Activated CD4-positive, alpha-beta memory T cell treated with anti-CD3 and anti-CD28 coated beads, Interleukin-2, amount 10 ng/mL, durations not matched to agents 7 days and 5 days (primary cell): ENCODE data around the gene OLFML3. TPM values are rescaled to one million over a fixed set of nuclear protein-coding genes. Genes with fewer than 3 reads are reported as not detected.

ENCODE experiments used
- CTCF ChIA-PET: fragments of 350-600 bp; sonication (Branson Sonifier 250); formaldehyde crosslinking; loops from one replicate; lab custom pipeline; 2021; ENCODE audit warnings: antibody characterized with exemption, inconsistent platforms; lab: Charles Lee
- POLR2A ChIA-PET: fragments of 350-600 bp; sonication (Branson Sonifier 250); formaldehyde crosslinking; loops from one replicate; lab custom pipeline; 2021; ENCODE audit warnings: antibody characterized with exemption; lab: Charles Lee
- DNase-seq: peaks from one replicate; pipeline ENCODE4 v3.0.0-alpha.2; 2020
- H3K27ac Mint-ChIP-seq: one replicate; pipeline ENCODE4 v1.8.0; 2021; ENCODE audit warnings: mild to moderate bottlenecking, mixed read lengths
- H3K27me3 Mint-ChIP-seq: one replicate; pipeline ENCODE4 v1.8.0; 2021; ENCODE audit warnings: mixed read lengths
- H3K36me3 Mint-ChIP-seq: one replicate; pipeline ENCODE4 v1.8.0; 2021; ENCODE audit warnings: low read depth, mixed read lengths
- H3K4me1 Mint-ChIP-seq: one replicate; pipeline ENCODE4 v1.8.0; 2021; ENCODE audit warnings: mixed read lengths
- H3K4me3 Mint-ChIP-seq: one replicate; pipeline ENCODE4 v1.8.0; 2021; ENCODE audit warnings: mild to moderate bottlenecking, mixed read lengths
- H3K9me3 Mint-ChIP-seq: one replicate; pipeline ENCODE4 v1.8.0; 2021; ENCODE audit warnings: mixed read lengths
- total RNA-seq, 2 experiments: library from RNA; stranded (reverse); gene quantifications; one replicate each; pipeline ENCODE4 v1.2.3, GENCODE V29; 2021

Gene OLFML3
- under 1 TPM; 0.20 to 0.45 TPM for total RNA-seq

GRCh38 chr1:113978863-113979702, at the start of gene OLFML3:
Gene OLFML3 (plus strand): TSS chr1:113979474. CDS start chr1:113979517, 43 bp downstream.
- Mint-ChIP-seq H3K27ac (peak within 1 kb of the TSS; percentile 9), H3K4me1 (peaks cover 42% of the 10 kb centered on the region), H3K36me3 (peaks cover 10% of the 10 kb centered on the region), H3K4me3 (no peak within 1 kb of the TSS), H3K9me3 (no peaks in the 10 kb centered on the region), H3K27me3 (no peaks in the 10 kb centered on the region)
- CTCF ChIA-PET: interaction anchor here (0.6 to 4.5 kb wide), 14 partner anchors 9 to 737 kb away, joined by 3 to 35 read pairs (median 4); no protein-coding TSS in a partner anchor
- DNase-seq: peak; percentile 62
- POLR2A ChIA-PET: interaction anchor here (0.7 to 0.8 kb wide), 2 partner anchors 49 to 255 kb away, joined by 3 read pairs; no protein-coding TSS in a partner anchor

- no peaks in the 10 kb centered on the region for H3K27me3 Mint-ChIP-seq
- peak overlapping the region; percentile 94 for H3K27ac Mint-ChIP-seq
- H3K4me1 Mint-ChIP-seq: peaks cover 52% of the 10 kb centered on the region
- no peaks in the 10 kb centered on the region for H3K9me3 Mint-ChIP-seq
- ChIA-PET POLR2A (interaction anchor here (0.5 to 8.7 kb wide), 39 partner anchors 10 to 1214 kb away, joined by 3 to 268 read pairs (median 5); partner anchors contain the start of genes AP4B1, BCAS2, DCLRE1B and LRIG2), CTCF (interaction anchor here (0.6 to 5.1 kb wide), 23 partner anchors 9 to 413 kb away, joined by 3 to 90 read pairs (median 4); partner anchors contain the start of genes AP4B1, DCLRE1B, PHTF1 and RSBN1)
- H3K36me3 Mint-ChIP-seq: peaks cover 20% of the 10 kb centered on the region
- DNase-seq: peak; percentile 65
- peak overlapping the region; percentile 88 for H3K4me3 Mint-ChIP-seq
Measured at GRCh38 chr1:113929750-113930498, 49.4 kb upstream of the OLFML3 start.

- no peaks in the 10 kb centered on the region for H3K9me3 Mint-ChIP-seq
- peak overlapping the region; percentile 88 for H3K4me3 Mint-ChIP-seq
- POLR2A ChIA-PET: interaction anchor here (0.5 to 8.7 kb wide), 29 partner anchors 9 to 858 kb away, joined by 3 to 268 read pairs (median 6); partner anchors contain the start of genes AP4B1, BCAS2, DCLRE1B and LRIG2
- H3K27ac Mint-ChIP-seq: peak overlapping the region; percentile 94
- CTCF ChIA-PET: interaction anchor here (0.6 to 5.1 kb wide), 23 partner anchors 8 to 412 kb away, joined by 3 to 90 read pairs (median 4); partner anchors contain the start of genes AP4B1, DCLRE1B and RSBN1
- H3K27me3 Mint-ChIP-seq: no peaks in the 10 kb centered on the region
- DNase-seq: peak; percentile 72
- peaks cover 60% of the 10 kb centered on the region for H3K4me1 Mint-ChIP-seq
- H3K36me3 Mint-ChIP-seq: peaks cover 27% of the 10 kb centered on the region
Measured at GRCh38 chr1:113930499-113931161, 48.6 kb upstream of the OLFML3 start.

GRCh38 chr1:113931451-113931851, 47.8 kb upstream of the OLFML3 start:
- ChIA-PET CTCF (interaction anchor here (0.7 to 5.1 kb wide), 16 partner anchors 7 to 160 kb away, joined by 3 to 90 read pairs (median 4); partner anchors contain the start of genes AP4B1, DCLRE1B and RSBN1), POLR2A (interaction anchor here (0.7 to 8.7 kb wide), 16 partner anchors 8 to 1406 kb away, joined by 3 to 268 read pairs (median 20); partner anchors contain the start of genes AP4B1, DCLRE1B, RSBN1 and TRIM33)
- Mint-ChIP-seq H3K27ac (peak overlapping the region; percentile 94), H3K27me3 (no peaks in the 10 kb centered on the region), H3K36me3 (peaks cover 32% of the 10 kb centered on the region), H3K9me3 (no peaks in the 10 kb centered on the region), H3K4me1 (peaks cover 66% of the 10 kb centered on the region), H3K4me3 (peak overlapping the region; percentile 88)
- DNase-seq: no peak

- no peaks in the 10 kb centered on the region for H3K9me3 Mint-ChIP-seq
- CTCF ChIA-PET: interaction anchor here (0.8 to 1.5 kb wide), 4 partner anchors 10 to 349 kb away, joined by 3 to 6 read pairs (median 4); no protein-coding TSS in a partner anchor
- H3K4me1 Mint-ChIP-seq: peaks cover 75% of the 10 kb centered on the region
- no peak overlapping the region for H3K4me3 Mint-ChIP-seq
- no peaks in the 10 kb centered on the region for H3K27me3 Mint-ChIP-seq
- POLR2A ChIA-PET: interaction anchor here (0.6 to 8.7 kb wide), 6 partner anchors 9 to 122 kb away, joined by 3 to 268 read pairs (median 5); partner anchors contain the start of genes AP4B1, DCLRE1B and RSBN1
- no peak overlapping the region for H3K27ac Mint-ChIP-seq
- no peak for DNase-seq
- peaks cover 45% of the 10 kb centered on the region for H3K36me3 Mint-ChIP-seq
Measured at GRCh38 chr1:113934006-113934405, 45.3 kb upstream of the OLFML3 start.

GRCh38 chr1:113934511-113935055, 44.7 kb upstream of the OLFML3 start:
- CTCF ChIA-PET: interaction anchor here (0.6 to 1.9 kb wide), 6 partner anchors 11 to 347 kb away, joined by 3 to 5 read pairs (median 3); no protein-coding TSS in a partner anchor
- Mint-ChIP-seq H3K4me1 (peaks cover 80% of the 10 kb centered on the region), H3K4me3 (no peak overlapping the region), H3K27me3 (no peaks in the 10 kb centered on the region), H3K27ac (no peak overlapping the region), H3K9me3 (no peaks in the 10 kb centered on the region), H3K36me3 (peaks cover 49% of the 10 kb centered on the region)
- POLR2A ChIA-PET: interaction anchor here (0.6 to 8.7 kb wide), 5 partner anchors 8 to 123 kb away, joined by 3 to 268 read pairs (median 6); partner anchors contain the start of genes AP4B1, DCLRE1B and RSBN1
- no peak for DNase-seq

- ChIA-PET POLR2A (interaction anchor here (0.6 kb wide), 1 partner anchor 19 kb away, joined by 3 read pairs; no protein-coding TSS in a partner anchor), CTCF (interaction anchor here (0.6 to 1.9 kb wide), 5 partner anchors 11 to 347 kb away, joined by 3 to 5 read pairs (median 3); no protein-coding TSS in a partner anchor)
- no peak for DNase-seq
- Mint-ChIP-seq H3K27ac (no peak overlapping the region), H3K9me3 (no peaks in the 10 kb centered on the region), H3K27me3 (no peaks in the 10 kb centered on the region), H3K4me1 (peaks cover 85% of the 10 kb centered on the region), H3K36me3 (peaks cover 49% of the 10 kb centered on the region), H3K4me3 (no peak overlapping the region)
Measured at GRCh38 chr1:113935176-113935575, 44.1 kb upstream of the OLFML3 start.

- Mint-ChIP-seq H3K27ac (peak overlapping the region; percentile 13), H3K27me3 (no peaks in the 10 kb centered on the region), H3K36me3 (peaks cover 57% of the 10 kb centered on the region), H3K9me3 (no peaks in the 10 kb centered on the region), H3K4me1 (peaks cover 88% of the 10 kb centered on the region), H3K4me3 (no peak overlapping the region)
- DNase-seq: no peak
- ChIA-PET CTCF (interaction anchor here (1.3 to 1.9 kb wide), 2 partner anchors 11 to 13 kb away, joined by 3 to 5 read pairs; no protein-coding TSS in a partner anchor), POLR2A (no interaction called here)
Measured at GRCh38 chr1:113935970-113936369, 43.3 kb upstream of the OLFML3 start.

GRCh38 chr1:113937146-113937545, 42.1 kb upstream of the OLFML3 start:
- no peaks in the 10 kb centered on the region for H3K9me3 Mint-ChIP-seq
- no peak for DNase-seq
- peak overlapping the region; percentile 4 for H3K27ac Mint-ChIP-seq
- no peak overlapping the region for H3K4me3 Mint-ChIP-seq
- peaks cover 83% of the 10 kb centered on the region for H3K4me1 Mint-ChIP-seq
- peaks cover 64% of the 10 kb centered on the region for H3K36me3 Mint-ChIP-seq
- ChIA-PET POLR2A (interaction anchor here (1.0 to 2.9 kb wide), 2 partner anchors 10 to 33 kb away, joined by 5 to 14 read pairs; partner anchors contain the start of genes AP4B1 and DCLRE1B), CTCF (interaction anchor here (0.6 to 0.7 kb wide), 2 partner anchors 58 to 1096 kb away, joined by 3 to 4 read pairs; no protein-coding TSS in a partner anchor)
- H3K27me3 Mint-ChIP-seq: no peaks in the 10 kb centered on the region

- no peaks in the 10 kb centered on the region for H3K27me3 Mint-ChIP-seq
- H3K4me1 Mint-ChIP-seq: peaks cover 79% of the 10 kb centered on the region
- peak overlapping the region; percentile 15 for H3K27ac Mint-ChIP-seq
- ChIA-PET CTCF (interaction anchor here (1.0 to 2.6 kb wide), 5 partner anchors 7 to 103 kb away, joined by 3 to 9 read pairs (median 3); partner anchors contain the start of gene HIPK1), POLR2A (interaction anchor here (1.2 to 4.0 kb wide), 3 partner anchors 8 to 124 kb away, joined by 3 to 55 read pairs (median 14); partner anchors contain the start of gene HIPK1)
- H3K4me3 Mint-ChIP-seq: no peak overlapping the region
- peaks cover 63% of the 10 kb centered on the region for H3K36me3 Mint-ChIP-seq
- no peak for DNase-seq
- peaks cover 2% of the 10 kb centered on the region for H3K9me3 Mint-ChIP-seq
Measured at GRCh38 chr1:113938192-113938591, 41.1 kb upstream of the OLFML3 start.
